SK-N-SH treated with all-trans-retinoic acid at 6 μM for 48 hours (cell line): ENCODE results near the gene KRT36.

ENCODE experiments used
- CSDC2 ChIP-seq: fragments of 250-450 bp; sonication (Bioruptor Pico); IDR thresholded peaks from 2 replicates; pipeline ENCODE4 v1.5.0; 2020; ENCODE audit warnings: mild to moderate bottlenecking, moderate library complexity
- CSRNP3 ChIP-seq: fragments of 250-450 bp; sonication (Bioruptor Pico); IDR thresholded peaks from 2 replicates; pipeline ENCODE4 v1.5.1; 2021; ENCODE audit warnings: mild to moderate bottlenecking, moderate library complexity
- PATZ1 ChIP-seq: fragments of 250-450 bp; sonication (Bioruptor Pico); IDR thresholded peaks from 2 replicates; pipeline ENCODE4 v1.8.0; 2020; ENCODE audit warnings: mild to moderate bottlenecking, moderate library complexity, borderline replicate concordance
- RARB ChIP-seq: fragments of 250-450 bp; sonication (Bioruptor Pico); IDR thresholded peaks from 2 replicates; pipeline ENCODE4 v1.8.0; 2021; ENCODE audit warnings: mild to moderate bottlenecking, moderate library complexity
- ZC3H10 ChIP-seq: fragments of 250-450 bp; sonication (Bioruptor Pico); IDR thresholded peaks from 2 replicates; pipeline ENCODE4 v1.5.1; 2021; ENCODE audit warnings: mild to moderate bottlenecking, moderate library complexity
- ZFP3 ChIP-seq: fragments of 250-450 bp; sonication (Bioruptor Pico); IDR thresholded peaks from 2 replicates; pipeline ENCODE4 v1.5.0; 2020; ENCODE audit warnings: mild to moderate bottlenecking, moderate library complexity
- ZNF565 ChIP-seq: fragments of 450-650 bp; formaldehyde crosslinking; conservative IDR thresholded peaks from 2 replicates; pipeline ENCODE4 v1.5.0; 2020; ENCODE audit warnings: low read depth, mild to moderate bottlenecking, moderate library complexity
- ZNF70 ChIP-seq: fragments of 450-650 bp; formaldehyde crosslinking; IDR thresholded peaks from 2 replicates; pipeline ENCODE4 v1.5.0; 2020; ENCODE audit warnings: mild to moderate bottlenecking, moderate library complexity

GRCh38 chr17:41444186-41444585 lies 45.5 kb downstream of the KRT36 start:
- TF ChIP-seq PATZ1 (CRISPR knock-in tag) (no peak), ZNF565 (no peak), ZFP3 (CRISPR knock-in tag) (no peak), ZC3H10 (CRISPR knock-in tag) (no peak), ZNF70 (no peak), CSDC2 (CRISPR knock-in tag) (no peak), CSRNP3 (CRISPR knock-in tag) (no peak), RARB (CRISPR knock-in tag) (no peak)
